GM21737 (cell line): ENCODE measurements around the gene SMG7.

Source experiments
- ATAC-seq: cut with Tn5 transposase; IDR thresholded peaks from one replicate; pipeline ENCODE4 v1.9.1; 2021; ENCODE audit warnings: mild to moderate bottlenecking, moderate library complexity; ENCODE audit not compliant: unreplicated experiment

SMG7 gene

GRCh38 chr1:183586455-183586854 is 114.2 kb downstream of the SMG7 start:
- no peak for ATAC-seq

DNA sequence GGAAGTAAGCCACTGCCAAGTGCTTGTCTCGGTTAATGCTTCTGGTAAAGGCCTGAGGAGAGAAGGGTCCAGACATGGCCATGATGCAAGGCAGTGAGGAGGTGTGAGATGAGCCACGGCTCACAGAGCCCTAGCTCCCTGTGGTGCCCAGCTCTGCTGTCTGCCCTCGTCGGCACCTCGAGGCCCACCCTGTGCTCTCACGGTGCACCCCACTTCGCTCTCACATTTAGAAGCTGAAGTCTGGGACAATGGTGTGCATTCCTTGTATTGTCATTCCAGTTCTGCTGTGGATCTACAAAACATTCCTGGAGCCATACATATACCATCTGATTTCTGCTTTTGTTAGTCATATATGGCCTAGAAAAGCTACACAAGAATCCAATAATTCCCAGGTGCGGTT is 114.6 kb downstream of the SMG7 start:
- no peak for ATAC-seq

- ATAC-seq: no peak
Observed at GRCh38 chr1:183588827-183589226, 116.5 kb downstream of the SMG7 start.

DNA sequence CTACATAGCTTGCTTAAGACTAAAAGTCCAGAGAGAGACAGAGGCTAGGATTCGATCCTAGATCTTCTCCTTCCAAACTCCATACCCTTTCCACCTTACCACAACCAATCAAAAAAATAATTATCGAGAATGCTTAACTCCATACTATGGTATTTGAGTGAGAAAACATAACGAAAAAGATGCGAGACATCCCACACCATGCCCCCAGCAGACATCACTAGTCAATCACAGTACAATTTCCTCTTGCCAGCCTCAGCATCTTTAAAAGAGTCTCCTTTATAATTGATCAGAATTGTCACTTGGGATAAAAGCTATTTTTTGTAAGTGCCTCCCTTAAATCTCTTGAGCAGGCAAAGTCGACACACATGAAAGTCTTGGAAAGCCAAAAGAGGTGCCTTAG is 117.1 kb downstream of the SMG7 start:
- no peak for ATAC-seq

- ATAC-seq: peak; percentile 16
Observed at GRCh38 chr1:183589874-183590243, 117.6 kb downstream of the SMG7 start.

- peak; percentile 78 for ATAC-seq
Observed at GRCh38 chr1:183590244-183591191, 118.2 kb downstream of the SMG7 start, which contains the start of gene NCF2. NCF2 (minus strand) TSS chr1:183590459; CDS start chr1:183590329, 130 bp downstream.

DNA sequence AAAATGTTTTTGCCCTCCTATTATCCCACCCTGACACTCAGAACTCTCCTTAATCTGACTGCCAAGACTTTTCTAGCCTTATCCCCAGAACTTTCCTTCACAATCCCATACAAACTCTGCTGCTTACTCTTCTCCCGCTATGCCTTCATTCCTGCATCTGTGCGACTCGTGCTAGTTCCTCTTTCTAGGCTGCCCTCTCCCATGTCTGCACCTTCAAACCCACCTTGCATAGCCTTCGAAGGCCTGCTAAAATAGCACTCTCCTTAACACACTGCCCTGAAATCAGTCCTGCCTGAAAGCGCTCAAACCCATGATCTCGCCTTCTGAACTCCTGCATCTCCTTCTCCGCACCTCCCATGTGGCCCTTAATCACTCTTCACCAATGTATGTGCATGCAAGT is 120.4 kb downstream of the SMG7 start:
- no peak for ATAC-seq

DNA sequence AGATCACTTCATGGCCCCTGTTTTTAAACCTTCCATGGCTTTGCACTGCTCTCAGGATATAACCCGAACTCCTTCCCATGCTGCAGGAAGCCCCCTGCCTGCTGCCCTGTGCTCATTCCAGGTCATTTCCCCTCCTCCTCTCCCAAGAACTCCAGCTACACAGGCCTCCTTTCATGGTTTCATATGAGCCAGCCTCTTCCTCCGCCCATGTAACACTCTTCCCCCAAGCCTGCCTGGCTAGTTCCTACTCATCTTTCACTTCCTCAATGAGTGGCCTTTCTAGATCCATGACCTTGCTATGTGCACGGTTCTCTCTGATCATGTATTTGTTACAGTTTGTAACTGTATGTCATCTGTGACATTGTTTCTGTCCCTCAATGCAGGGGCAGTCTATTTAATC is 121.1 kb downstream of the SMG7 start:
- peak; percentile 32 for ATAC-seq

GRCh38 chr1:183595537-183595936 is 123.2 kb downstream of the SMG7 start:
- no peak for ATAC-seq

DNA sequence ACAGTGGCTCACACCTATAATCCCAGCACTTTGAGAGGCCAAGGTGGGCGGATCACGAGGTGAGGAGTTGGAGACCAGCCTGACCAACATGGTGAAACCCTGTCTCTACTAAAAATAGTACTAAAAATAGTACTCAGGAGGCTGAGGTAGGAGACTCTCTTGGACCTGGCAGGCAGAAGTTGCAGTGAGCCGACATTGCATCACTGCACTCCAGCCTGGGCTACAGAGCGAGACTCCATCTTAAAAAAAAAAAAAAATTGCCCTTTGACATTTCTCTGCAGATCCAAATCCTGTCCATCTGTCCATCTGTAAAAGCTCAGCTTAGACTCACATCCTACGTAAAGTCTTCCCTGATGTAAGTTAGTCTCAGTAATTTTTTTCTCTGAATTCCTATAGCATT is 124.2 kb downstream of the SMG7 start:
- no peak for ATAC-seq

- no peak for ATAC-seq
Observed at GRCh38 chr1:183597656-183598347, 125.5 kb downstream of the SMG7 start.

DNA sequence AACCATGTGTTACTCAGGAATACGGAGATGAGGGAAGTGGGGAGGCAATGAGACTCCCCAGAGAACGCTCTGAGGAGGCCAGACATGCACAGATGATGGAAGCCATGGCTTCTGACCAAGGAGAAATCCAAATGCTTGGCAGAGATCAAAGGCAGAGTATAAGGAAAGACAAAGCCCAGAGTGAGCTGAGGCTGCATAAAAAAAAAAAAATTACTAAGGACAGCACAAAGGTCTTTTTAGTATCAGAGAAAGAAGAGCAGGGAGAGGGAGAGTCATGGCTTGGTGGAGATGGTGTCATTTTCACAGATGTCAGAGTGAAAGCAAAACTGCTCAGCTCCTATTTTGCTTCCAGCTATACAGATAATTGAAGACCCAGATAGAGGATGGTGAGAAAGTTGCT is 126.1 kb downstream of the SMG7 start:
- peak; percentile 70 for ATAC-seq

- no peak for ATAC-seq
Observed at GRCh38 chr1:183600136-183600535, 127.8 kb downstream of the SMG7 start.

DNA sequence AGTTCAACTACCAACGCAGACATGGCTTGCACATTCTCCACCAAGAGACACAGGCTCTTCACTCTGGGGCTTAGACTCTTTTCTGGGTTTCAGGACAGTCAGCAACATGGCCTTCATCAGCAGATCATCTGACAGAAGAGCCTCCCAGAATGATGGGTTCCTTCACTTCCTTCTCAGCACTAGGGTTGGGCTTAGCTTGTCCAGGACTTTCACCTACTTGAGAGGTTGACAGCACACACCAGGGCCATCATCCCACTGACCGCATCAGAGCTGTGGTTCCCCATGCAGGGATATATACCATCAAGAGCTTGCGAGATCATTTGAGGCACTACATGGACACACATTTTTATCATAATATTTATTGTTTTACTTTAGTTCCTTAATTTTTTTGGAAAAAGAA is 128.3 kb downstream of the SMG7 start:
- ATAC-seq: no peak

GRCh38 chr1:183602510-183602909 is 130.2 kb downstream of the SMG7 start:
- ATAC-seq: no peak
